Fibroblast of villous mesenchyme (primary cell): Measurements from ENCODE around the gene SFXN5. TPM values are rescaled to one million over a fixed set of nuclear protein-coding genes. Genes with fewer than 3 reads are reported as not detected.
A peak's percentile ranks its signal among the peaks of the same experiment; 100 is the strongest.

Source experiments
- DNase-seq: peaks from one replicate; pipeline ENCODE4 v3.0.0-alpha.2; 2010; ENCODE audit warnings: low read depth
- H3K4me3 ChIP-seq: 2 replicates; pipeline ENCODE4 v1.5.1; 2011; ENCODE audit warnings: low read depth, mild to moderate bottlenecking, low read length
- total RNA-seq: library from RNA; depleted of rRNA; stranded (reverse); fragments of >200 nt; gene quantifications from 2 replicates; pipeline ENCODE4 v1.2.3, GENCODE V29; 2012
- TF ChIP-seq, protein P1 (sequence below): IDR thresholded peaks from 2 replicates; pipeline ENCODE4 v1.5.1; 2012; ENCODE audit warnings: low read depth, mild to moderate bottlenecking, low read length; ENCODE audit not compliant: insufficient read depth

Gene SFXN5
- total RNA-seq, 1 donor = 12.1 TPM

DNA sequence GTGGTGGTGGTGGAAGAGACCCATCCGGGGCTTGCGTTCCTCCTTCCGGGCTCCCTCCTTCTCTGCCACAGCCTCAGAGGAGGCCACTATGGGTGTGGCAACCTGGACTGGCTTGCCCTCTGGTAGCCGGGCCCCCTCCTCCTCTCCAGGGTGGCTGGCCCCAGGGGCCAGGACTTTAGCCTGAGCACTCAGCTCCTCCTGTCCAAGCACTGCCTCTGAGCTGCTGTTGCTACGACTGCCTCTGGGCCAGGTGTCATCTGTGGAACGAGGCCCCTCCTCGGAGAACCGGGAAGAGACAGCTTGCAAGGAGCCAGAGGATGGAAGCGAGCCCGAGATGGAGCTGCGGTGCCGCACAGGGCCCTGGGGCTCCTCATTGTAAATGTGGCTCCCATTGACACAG is 16.7 kb upstream of the SFXN5 start:
- no peak overlapping the region for H3K4me3 ChIP-seq
- DNase-seq = no peak
- TF ChIP-seq, protein P1, sequence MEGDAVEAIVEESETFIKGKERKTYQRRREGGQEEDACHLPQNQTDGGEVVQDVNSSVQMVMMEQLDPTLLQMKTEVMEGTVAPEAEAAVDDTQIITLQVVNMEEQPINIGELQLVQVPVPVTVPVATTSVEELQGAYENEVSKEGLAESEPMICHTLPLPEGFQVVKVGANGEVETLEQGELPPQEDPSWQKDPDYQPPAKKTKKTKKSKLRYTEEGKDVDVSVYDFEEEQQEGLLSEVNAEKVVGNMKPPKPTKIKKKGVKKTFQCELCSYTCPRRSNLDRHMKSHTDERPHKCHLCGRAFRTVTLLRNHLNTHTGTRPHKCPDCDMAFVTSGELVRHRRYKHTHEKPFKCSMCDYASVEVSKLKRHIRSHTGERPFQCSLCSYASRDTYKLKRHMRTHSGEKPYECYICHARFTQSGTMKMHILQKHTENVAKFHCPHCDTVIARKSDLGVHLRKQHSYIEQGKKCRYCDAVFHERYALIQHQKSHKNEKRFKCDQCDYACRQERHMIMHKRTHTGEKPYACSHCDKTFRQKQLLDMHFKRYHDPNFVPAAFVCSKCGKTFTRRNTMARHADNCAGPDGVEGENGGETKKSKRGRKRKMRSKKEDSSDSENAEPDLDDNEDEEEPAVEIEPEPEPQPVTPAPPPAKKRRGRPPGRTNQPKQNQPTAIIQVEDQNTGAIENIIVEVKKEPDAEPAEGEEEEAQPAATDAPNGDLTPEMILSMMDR = no peak

DNA sequence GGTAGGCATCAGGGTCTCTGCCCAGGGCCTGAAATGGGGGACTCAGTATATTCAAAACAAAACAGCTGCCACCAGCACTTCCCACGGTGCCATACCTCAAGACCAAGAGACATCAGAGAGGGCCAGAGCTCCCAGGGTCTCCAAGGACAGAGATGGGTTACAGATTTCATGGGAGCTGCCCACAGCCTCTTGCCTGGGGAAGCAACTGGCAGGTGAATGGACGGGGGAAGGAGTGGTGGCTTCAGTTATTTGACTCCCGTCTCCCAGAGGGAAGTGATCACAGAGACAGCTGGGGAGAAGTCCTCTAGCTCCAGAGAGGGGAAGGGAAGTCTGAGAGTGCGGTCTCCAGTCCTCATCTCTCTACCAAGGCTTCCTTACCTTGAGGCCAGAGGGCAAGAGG is 15.8 kb upstream of the SFXN5 start:
- DNase-seq = no peak
- TF ChIP-seq, protein P1 = no peak

DNA sequence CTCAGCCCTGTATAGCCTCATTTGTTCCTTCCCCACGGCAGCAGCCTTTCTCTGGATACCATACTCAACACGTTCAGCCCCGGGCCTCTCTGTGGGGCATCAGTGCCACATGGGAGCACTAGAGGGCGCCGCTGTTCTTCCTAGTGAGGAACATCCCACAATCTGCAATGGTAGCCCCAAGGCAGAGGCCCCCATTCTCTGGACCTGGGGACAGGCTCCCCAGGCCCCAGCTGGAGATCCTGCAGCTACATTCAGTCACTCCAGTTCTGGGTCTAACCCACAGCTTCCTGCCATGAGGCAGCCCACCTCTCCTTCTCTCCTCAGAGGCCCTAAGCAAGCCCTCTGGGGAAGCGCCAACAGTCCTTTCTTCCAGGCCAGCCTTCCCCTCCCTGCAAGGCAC is 14.2 kb upstream of the SFXN5 start:
- H3K4me3 ChIP-seq = no peak overlapping the region
- TF ChIP-seq, protein P1 = peak; percentile 97
- peak; percentile 71 for DNase-seq

More for the DNA sequence above, 15.8 kb upstream of the SFXN5 start:
- H3K4me3 ChIP-seq = no peak overlapping the region

DNA sequence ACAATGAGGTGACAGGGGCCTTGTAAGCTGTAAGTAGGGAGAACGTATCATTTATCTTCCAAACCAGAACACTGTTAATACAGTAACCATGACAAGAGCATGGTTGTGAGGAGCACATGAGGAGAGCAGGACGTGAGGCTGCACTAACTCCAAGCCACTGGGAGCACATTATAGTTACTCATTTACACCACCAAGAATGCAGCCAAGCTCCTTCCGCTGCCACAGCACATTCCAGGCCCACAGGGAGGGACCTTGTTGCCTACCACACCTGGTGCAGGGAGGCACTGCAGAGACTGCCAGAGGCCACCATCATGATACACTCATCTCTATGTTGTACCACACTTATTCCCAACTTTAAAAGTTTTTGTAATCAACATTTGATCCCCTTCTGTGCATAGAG is 13.5 kb upstream of the SFXN5 start:
- no peak for DNase-seq
- TF ChIP-seq, protein P1 = no peak
- no peak overlapping the region for H3K4me3 ChIP-seq

DNA sequence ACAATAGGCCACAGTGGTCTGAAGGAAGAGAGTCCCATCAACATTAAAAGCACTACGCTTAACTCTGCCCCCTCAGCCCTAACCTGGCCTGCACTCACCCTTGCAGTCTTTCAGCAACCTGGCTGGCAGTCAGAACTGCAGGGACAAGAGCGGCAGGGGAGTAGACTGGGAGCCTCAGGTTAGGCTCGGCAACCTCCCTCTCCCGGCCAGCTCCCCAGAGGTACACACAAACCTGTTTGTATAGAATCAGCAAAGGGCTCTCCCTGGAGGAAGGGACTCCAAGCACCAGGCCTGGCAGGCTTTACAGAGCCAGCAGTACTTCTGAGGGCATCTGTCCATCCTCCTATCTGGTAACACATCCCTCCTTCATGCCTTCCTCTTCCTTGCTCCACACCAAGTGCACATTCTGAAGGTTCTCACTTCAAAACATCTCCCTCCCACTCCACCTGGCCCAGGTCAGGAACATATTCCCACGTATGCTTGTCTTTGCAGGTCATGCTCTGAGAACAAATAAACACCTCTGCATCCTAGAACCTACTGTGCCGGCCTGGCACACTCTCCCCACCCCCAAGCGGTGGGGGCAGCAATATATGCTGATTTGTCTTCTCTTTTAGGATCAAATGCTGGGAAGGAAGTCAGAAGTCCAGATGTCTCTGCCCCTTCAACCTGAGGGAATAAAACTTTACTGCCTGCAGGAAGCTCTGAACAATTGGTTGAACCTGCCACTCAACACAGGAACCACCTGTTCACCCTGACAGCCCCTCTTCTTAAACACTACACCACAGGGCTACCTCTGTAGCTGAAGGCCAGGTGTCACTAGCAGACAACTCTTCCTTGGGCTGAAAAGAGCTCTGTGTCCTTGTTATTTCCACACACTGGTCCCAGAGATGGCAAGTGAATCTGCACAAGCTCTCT is 12.6 kb upstream of the SFXN5 start:
- TF ChIP-seq, protein P1 = no peak
- DNase-seq = no peak
- H3K4me3 ChIP-seq = no peak overlapping the region

DNA sequence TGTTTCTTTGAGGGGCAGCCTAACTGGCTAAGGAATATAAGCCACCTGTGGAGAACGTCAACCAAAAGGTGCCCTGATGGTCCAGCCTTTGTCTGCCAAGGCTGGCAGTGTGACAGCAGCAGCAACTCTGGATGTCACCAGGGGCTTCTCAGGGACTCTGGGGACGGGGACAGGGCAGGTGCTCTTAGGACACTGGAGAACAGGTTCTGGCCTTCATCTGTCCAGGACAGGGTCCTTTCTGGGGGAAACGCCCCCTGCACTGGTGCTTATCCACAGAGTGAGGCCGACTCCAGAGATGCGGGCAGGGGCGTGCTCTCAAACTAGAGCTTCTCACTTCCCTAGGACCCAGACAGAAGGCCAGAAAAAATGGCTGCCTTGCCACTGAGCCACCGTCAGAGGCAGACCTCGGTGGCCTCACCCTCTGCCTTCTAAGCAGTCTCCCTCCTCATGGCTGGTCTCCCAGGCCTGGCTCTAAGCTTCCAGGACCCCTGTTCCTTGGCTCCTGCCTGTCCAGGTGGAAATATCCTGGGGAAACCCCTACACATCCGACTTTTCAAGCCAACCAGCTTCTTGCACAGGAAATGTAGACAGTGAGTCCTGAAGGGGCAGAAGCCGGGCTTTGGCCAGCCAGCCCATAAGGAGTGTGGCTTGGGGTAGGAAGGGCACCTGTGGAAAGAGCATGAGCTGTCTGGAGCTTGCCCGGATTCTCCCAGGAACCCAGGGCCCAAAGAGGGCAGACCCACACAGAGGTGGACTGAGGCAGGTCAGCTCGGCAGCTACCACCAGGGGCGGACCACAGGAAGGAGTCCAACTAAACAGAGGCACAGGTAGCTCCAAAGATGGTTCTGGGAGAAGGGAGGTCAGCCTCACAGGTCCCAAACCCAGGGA is 11.3 kb upstream of the SFXN5 start:
- TF ChIP-seq, protein P1 = no peak
- no peak for DNase-seq

More for the DNA sequence above, 11.3 kb upstream of the SFXN5 start:
- H3K4me3 ChIP-seq = no peak overlapping the region
